GM12801 (cell line): ENCODE data around the gene NKRF.

Experiments used
- TF ChIP-seq, protein P1 (sequence below): IDR thresholded peaks from one replicate; pipeline ENCODE4 v1.5.1; 2011; ENCODE audit warnings: control low read depth; ENCODE audit not compliant: insufficient read length; ENCODE audit errors: extremely low read depth

Gene NKRF

DNA sequence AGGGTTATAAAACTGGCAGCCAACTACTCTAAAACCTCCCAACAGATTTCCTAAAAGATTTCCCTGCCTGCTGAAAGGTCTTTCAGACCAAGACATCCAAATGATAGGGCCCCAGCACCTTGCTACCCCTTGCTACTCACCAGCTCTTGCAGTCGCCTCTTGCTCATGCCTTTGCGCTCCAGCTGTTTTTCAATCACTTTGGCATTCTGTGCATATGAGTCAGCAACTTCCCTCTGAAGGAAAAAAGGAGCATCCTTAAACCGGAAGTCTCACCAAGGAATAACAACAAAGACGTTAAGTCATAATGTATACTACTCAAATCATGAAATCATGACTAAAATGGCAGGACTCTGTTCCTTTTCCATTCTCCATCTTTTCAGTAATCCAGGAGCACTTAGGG is 65.0 kb downstream of the NKRF start:
- TF ChIP-seq, protein P1, sequence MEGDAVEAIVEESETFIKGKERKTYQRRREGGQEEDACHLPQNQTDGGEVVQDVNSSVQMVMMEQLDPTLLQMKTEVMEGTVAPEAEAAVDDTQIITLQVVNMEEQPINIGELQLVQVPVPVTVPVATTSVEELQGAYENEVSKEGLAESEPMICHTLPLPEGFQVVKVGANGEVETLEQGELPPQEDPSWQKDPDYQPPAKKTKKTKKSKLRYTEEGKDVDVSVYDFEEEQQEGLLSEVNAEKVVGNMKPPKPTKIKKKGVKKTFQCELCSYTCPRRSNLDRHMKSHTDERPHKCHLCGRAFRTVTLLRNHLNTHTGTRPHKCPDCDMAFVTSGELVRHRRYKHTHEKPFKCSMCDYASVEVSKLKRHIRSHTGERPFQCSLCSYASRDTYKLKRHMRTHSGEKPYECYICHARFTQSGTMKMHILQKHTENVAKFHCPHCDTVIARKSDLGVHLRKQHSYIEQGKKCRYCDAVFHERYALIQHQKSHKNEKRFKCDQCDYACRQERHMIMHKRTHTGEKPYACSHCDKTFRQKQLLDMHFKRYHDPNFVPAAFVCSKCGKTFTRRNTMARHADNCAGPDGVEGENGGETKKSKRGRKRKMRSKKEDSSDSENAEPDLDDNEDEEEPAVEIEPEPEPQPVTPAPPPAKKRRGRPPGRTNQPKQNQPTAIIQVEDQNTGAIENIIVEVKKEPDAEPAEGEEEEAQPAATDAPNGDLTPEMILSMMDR, result no peak

DNA sequence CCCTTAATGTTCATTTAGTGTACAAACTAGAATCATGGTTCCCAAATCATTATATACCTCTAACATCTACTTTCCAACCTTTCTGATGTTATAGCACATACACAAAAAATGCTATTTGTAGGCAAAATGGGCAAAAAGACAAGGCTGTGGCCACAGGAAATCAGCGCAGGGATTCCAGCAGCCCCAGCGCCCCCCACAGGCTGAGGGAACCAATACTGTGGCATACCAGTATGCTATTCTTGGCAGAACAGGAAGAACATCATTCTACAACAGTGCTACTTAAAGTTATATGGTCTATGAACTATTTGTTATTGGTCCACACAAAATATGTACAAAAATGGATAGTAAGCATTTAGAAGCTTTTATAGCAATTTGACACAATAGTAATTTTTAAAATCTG is 66.4 kb downstream of the NKRF start:
- TF ChIP-seq, protein P1, result no peak
